T47D (cell line): ENCODE data around the gene MAP3K8.

Source experiments
- DNase-seq, 2 experiments: peaks; one replicate each; pipeline versions ENCODE4 v3.0.0 to v3.0.0-alpha.2; 2011 to 2012; ENCODE audit warnings: low read depth in 1 of 2, low spot score in 1 of 2
- JUND ChIP-seq: IDR thresholded peaks from 2 replicates; pipeline ENCODE4 v1.6.1; 2012; ENCODE audit warnings: low read depth
- in situ Hi-C: cut with HindIII; loops from 2 replicates; pipeline ENCODE4 v1.10.0; 2016; ENCODE audit warnings: low sequenced_read_pairs, low pct_unique_long_range_greater_than_20kb

The MAP3K8 gene

DNA sequence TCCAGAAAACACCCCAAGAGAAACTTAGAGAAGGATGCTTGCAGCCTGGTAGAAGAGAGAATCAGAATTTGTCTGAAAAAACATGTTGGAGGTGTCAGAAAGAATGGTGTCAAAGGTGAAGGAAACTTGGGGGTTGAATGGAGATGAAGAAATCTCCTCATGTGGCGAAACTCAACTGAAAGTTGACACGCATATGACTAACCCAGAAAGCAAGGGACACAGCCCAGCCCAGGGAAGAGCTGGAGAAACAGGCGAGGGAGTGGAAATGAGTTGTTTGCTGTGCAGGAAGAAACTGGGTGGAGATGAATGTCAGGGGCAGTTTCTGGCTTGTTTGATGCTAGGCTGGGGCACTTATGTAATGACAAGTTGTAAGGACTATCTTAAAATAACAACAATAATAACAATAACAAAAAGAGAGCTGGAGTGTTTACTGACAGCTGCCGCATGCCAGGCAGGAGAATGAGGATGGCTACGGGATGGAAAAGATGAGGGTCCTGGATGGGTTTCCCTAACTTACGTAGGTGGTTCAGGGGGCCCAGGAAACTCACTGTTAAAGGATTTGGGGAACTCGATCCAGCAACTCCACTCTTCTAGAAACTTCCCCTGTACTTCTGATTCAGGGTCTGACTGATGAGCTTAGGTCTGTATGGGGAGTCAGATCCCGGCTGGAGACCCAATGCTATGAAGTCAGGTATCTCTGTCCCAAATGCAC, 57.4 kb downstream of the MAP3K8 start:
- no peak for TF ChIP-seq JUND
- in situ Hi-C loops = no loop called here
- no peak for DNase-seq

DNA sequence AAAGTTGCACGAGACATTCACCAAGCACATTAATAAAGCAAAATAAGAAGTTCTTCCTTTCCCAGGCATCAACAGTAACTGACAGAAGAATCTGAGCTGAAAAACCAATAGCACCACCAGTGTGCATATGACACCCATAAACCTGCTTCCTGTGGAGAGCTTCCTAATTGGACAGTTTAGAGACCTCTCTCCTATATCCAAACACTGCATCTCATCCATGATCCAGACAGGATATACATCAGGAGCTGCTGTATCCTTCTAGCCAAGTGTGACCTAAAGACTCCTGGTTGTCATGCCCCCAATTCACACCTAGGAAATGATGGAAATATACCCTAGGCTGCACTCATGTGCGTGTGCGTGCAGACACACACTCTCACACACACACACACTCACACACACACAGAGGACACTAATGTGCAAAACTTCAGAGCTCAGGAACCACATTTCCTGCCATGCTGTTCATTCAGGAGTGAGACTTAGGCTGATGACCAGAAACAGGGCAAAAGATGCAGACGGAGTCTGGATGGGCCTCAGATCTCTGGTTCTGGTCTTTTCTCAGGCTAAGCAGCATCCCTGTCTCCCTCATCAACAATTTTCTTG, 58.0 kb downstream of the MAP3K8 start:
- TF ChIP-seq JUND = no peak
- in situ Hi-C loops = no loop called here

DNA sequence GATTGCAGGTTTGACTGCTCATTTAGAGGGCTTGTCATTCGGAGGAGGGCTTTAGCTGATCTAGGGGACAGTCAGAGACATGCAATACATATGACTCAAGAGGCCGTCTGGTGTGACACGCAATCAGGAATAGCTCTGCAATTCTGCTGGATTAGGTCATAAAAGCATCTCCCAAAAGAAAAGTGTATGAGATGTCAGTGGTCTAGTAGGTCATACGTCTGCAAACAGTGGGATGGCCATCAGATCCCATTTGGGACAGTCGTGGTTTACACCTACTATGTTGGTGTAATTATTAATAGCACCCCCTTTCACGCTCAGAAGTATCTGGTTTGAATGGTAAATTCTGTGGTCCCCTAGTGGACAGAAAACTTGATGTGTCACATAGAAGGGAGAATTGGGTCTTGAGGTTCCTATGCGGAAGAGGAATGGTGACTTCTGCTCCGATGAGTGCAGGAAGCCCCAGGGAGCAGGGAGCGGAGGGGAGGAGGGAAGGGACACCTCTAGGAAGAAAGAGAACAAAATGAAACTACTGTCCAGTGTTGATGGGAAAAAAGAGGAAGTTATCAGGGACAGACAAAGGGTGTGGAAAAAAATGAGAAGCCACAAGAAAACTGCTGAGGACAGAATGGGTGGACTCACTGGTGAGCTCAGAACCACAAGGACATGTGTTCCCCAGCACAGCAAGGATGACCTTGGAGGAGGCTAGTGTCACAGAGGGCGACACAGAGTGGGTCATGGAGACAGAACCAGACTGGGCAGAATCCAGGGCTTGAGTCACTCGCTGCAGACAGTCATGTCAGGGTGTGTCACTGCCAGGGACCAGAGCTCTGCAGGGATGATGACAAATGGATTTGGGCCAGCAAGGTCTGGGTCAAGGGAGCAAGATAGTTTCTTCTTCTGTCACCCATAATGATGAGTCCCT, 59.9 kb downstream of the MAP3K8 start:
- TF ChIP-seq JUND = no peak
- in situ Hi-C loops = no loop called here
- DNase-seq = no peak

More for the DNA sequence above, 58.0 kb downstream of the MAP3K8 start:
- no peak for DNase-seq

DNA sequence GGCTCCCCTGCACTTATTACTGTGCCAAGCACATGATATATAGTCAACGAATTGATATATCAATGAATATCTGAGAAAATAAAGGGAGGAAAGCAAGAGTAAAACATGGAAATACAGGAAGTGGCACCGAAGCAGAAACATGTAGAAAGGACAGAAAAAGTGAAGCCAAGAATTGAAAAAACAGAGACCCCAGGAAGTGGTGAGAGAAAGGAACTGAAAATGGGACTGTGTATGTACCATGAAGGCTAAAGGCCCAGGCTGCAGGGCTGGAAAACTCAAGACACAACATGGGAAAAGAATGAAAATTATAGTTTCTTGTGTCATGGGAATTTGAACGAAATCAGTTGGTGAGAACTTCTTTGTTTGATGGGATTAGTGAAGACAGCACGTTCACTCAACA, 60.6 kb downstream of the MAP3K8 start:
- in situ Hi-C loops = no loop called here
- no peak for DNase-seq
- no peak for TF ChIP-seq JUND

DNA sequence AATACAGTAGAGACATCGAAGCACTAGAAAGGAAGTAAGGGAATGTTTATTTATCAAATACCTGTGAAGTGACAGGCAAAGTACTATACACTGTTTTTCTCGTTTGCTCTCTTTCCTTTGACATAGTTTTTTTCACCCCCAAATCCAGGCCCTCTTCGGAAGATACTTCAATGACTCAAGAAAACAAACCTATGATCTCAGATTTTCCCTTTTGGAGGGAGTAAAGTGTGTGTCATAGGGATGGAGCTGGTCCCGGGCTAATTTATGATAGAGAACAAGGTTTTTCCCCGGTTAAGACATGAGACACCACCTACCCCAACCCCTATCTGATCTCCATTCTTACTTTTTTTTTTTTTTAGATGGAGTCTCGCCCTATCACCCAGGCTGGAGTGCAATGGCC, 61.7 kb downstream of the MAP3K8 start:
- no peak for TF ChIP-seq JUND
- DNase-seq = no peak
- in situ Hi-C loops = no loop called here

DNA sequence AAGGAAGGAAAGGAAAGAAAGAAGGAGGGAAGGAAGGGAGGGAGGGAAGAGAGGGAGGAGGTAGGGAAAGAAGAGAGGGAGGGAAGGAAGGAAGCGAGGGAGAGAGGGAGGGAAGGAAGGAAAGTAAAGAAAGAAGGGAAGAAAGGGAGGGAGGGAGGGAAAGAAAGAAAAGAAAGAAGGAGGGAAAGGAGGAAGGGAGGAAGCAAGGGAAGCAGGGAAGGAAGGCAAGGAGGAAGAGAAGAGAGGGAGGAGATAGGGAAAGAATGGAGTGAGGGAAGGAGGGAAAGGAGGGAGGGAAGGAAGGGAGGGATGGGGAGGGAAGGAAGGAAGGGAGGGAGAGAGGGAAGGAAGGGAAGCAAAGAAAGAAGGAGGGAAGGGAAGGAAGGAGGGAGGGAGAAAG, 65.8 kb downstream of the MAP3K8 start:
- DNase-seq = no peak
- TF ChIP-seq JUND = no peak
- in situ Hi-C loops = no loop called here

DNA sequence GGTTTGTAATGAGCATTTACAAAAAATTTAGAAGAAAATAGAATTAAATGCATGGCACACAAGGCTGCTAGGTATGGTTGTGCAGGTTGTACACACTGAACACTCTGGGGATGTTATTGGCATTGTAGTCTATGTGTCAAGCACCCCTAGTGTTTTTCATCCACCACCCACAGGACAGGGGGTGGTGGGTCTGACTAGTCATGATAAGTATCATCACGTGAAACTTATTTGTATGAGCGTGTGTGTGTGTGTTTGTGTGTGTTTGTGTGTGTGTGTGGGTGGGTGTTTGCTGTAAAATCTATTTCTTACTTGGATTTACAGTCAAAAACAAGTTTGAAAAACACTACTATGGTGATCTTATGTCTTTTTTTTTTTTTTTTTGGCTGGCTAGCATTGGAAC, 66.5 kb downstream of the MAP3K8 start:
- DNase-seq = no peak
- TF ChIP-seq JUND = no peak
- in situ Hi-C loops = no loop called here

DNA sequence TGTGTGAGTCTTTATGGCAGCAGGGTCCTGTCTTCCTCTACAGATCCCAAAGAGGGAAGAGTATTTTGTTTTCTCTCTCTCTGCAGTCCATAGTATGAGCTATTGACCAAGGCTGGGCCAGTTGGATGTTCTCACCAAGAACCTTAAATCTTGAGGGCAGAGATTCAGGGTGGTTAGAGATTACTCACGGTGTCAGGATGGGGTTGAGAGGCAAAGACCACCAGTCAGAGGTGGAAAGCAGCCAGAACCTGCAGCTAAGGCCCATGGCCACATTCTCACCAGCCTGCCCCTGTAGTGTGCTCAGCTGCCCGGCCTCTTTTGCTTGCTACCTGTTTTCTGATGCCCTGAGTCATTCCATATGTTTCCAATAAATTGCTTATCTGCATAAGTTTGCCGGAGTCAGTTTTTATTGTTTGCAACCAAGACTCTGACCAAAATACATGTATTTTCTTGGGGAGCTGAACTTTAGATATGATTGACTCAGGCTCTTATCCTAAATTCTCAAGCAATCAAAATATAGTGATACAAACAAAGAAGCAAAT, 67.0 kb downstream of the MAP3K8 start:
- no peak for TF ChIP-seq JUND
- in situ Hi-C loops = no loop called here
- no peak for DNase-seq

DNA sequence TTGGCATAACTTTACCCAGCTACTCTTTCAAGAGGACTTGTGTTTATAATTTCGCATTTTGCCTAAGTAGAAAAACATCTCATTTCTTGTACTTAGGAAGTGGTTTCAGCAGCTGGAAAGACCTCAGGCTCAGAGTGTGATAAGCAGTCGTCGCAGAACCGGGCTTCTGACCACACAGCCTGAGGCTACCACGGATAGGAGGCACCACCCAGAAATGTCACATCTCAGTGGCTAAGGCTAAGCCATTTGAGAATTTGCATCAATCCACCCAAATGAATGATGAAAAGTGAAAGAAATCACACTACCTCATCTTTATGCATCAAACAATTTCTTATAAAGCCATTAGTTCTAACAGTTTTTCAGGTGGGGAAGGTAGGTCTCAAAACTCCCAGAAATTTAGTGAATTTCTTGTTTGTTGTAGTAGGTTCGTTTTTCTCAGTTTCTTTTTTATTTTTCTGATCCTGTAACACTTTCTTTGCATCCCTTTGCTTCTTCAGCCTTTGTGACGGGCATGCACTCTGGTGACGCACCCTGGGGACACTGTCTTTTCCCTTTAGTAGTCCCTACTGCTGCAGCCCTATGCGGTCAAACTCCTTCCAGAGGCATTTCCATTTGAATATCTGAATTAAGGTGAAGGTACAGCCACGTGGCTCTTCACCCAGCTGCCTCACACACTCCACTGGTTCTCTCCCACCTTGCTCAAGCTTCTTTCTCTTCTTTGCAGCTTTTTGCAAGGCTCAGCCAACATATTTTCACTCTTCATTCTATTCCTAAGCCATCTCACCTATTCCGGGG, 68.5 kb downstream of the MAP3K8 start:
- no peak for DNase-seq
- TF ChIP-seq JUND = no peak
- in situ Hi-C loops = no loop called here

DNA sequence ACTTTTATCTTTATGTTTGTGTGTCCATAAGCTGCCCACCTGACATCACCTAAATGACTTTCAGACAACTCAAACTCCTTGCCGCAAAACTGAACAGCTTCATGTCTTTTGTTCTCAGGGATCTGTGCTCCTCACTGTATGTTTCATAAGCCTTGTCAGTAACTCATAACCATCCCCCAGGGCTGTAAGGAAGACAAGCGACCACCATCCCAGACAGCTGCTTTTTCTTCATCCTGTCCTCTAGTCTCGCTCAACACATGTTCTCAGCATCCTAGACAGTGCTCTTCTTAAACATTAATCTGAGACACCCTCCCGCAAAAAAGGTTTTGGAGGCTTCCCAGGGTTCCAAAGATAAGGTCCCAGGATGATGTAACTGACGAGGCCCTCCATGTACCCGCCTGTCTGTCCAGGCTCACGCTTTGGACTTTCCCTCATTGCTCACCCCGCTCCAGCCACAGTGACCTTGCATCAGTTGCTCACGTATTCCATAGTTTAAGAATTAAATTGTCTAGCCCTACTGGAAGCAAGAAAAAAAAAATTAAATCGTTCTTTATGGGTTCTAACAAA, 69.8 kb downstream of the MAP3K8 start:
- in situ Hi-C loops = no loop called here
- DNase-seq = no peak

DNA sequence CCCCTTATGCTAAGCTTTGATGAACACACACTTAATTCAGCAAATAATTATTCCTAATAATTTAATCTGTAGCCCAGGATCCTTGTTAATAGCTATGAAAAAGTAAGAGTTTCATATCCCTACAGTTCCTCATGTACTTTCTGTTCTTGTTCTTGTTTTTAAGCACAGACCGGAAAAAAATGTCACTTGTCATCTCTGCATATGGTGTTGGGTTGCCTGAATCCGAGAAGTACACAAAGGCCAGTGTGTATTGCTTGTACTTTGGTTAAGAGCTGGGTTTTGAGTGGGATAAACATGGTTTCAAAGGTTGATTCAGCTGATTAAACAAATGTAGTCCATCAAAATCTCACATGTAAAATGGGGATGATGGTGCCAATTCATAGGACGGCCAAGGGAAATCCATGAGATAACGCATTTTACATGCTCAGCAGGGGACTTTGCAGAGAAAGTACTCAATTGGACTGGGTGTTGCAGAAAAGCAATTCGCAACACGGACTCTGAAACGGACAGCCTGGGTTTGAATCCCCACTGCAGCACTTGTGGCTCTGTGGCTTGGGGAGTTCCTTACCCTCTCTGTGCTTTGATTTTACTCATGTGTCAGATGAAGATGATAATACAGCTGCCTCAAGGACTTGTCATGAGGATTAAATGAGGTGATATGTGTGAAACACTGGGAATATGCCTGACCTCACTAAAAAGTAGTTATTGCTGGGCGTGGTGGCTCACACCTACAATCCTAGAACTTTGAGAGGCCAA, 71.7 kb downstream of the MAP3K8 start:
- TF ChIP-seq JUND = no peak
- in situ Hi-C loops = no loop called here
- no peak for DNase-seq

More for the DNA sequence above, 69.8 kb downstream of the MAP3K8 start:
- no peak for TF ChIP-seq JUND

DNA sequence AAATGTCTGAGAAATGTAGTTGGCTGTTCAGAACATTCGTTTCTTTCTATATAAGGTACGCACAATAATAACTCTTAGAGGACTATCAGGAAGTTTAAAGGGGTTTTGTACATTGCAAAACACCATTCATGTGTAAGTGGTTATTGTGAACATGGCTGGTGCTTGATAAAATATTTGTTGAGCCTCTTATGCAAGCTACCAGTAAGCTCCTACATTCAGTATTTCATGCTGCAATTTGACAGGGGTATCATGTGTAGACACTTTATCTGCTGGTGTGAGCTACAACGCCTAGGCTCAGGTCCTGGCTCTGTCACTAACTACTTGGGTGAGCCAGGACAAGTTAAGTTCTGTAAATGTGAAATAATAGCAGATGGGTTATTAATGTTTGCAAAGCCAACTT, 75.5 kb downstream of the MAP3K8 start:
- no peak for DNase-seq
- TF ChIP-seq JUND = no peak
- in situ Hi-C loops = no loop called here
